Mucosa of descending colon (tissue), 3 donors: Measurements from ENCODE around the gene ATP2C2. TPM values are rescaled to one million over a fixed set of nuclear protein-coding genes. Genes with fewer than 3 reads are reported as not detected.

Experiments used
- ATAC-seq: fragments of 200-7000 bp; cut with Tn5 transposase; one replicate; pipeline ENCODE4 v1.9.1; 2020; ENCODE audit warnings: mild to moderate bottlenecking, moderate library complexity
- DNase-seq, 3 donors: peaks; one replicate each; pipeline ENCODE4 v3.0.0-alpha.2; 2020
- H3K36me3 ChIP-seq: fragments of 200-600 bp; one replicate; pipeline ENCODE4 v1.8.0; 2021; ENCODE audit warnings: low read depth, mild to moderate bottlenecking
- H3K4me1 ChIP-seq: fragments of 200-600 bp; one replicate; pipeline ENCODE4 v1.8.0; 2021; ENCODE audit warnings: low read depth, mild to moderate bottlenecking
- H3K4me3 ChIP-seq: fragments of 200-600 bp; one replicate; pipeline ENCODE4 v1.8.0; 2021; ENCODE audit warnings: mild to moderate bottlenecking
- H3K9me3 ChIP-seq: fragments of 200-600 bp; one replicate; pipeline ENCODE4 v1.8.0; 2021; ENCODE audit warnings: mild to moderate bottlenecking
- CTCF ChIP-seq: fragments of 200-600 bp; IDR thresholded peaks from one replicate; pipeline ENCODE4 v1.8.0; 2022; ENCODE audit warnings: antibody characterized with exemption, mild to moderate bottlenecking
- intact Hi-C, 2 donors: fragments of 100-400 bp; cut with DNase I in 1 of 2; cut with micrococcal nuclease in 1 of 2; formaldehyde crosslinking; loops; one replicate each; pipeline versions ENCODE4 v1.11.0 to v1.11.1; 2022; cut with DNase I, micrococcal nuclease
- total RNA-seq, 3 donors: library from RNA; stranded (reverse); fragmentation: NEBNext Ultra II Directional in 2 of 3; extraction: Animal tissue kit (Norgen Biotek cat#: 25700) in 2 of 3; gene quantifications; one replicate each; pipeline versions ENCODE4 v1.2.1 to v1.2.4, GENCODE V29; 2021 to 2023
- donor health status: DM: no; HTN: no; CAD: no; lungs with moderate emphysema.
- donor health status: DM: no; HTN: no; CAD: no.
- donor health status: DM: no; HTN: yes; CAD: no.

Gene ATP2C2
- total RNA-seq, 3 donors from 2014 or later: 98.8 to 322 (median 159) TPM

- TF ChIP-seq CTCF: no peak
- DNase-seq: no peak
- Histone ChIP-seq H3K4me1 (no peaks in the 10 kb centered on the region), H3K36me3 (no peaks in the 10 kb centered on the region), H3K9me3 (no peaks in the 10 kb centered on the region), H3K4me3 (no peak overlapping the region)
- no peak for ATAC-seq
- intact Hi-C loops: no loop called here
Observed at GRCh38 chr16:84496991-84497390, 128.7 kb downstream of the ATP2C2 start.

- H3K9me3 ChIP-seq: no peaks in the 10 kb centered on the region
- TF ChIP-seq CTCF: no peak
- no peak overlapping the region for H3K4me3 ChIP-seq
- no peaks in the 10 kb centered on the region for H3K36me3 ChIP-seq
- ATAC-seq (no peak), DNase-seq (no peak)
- no peaks in the 10 kb centered on the region for H3K4me1 ChIP-seq
- intact Hi-C loops: no loop called here
Observed at GRCh38 chr16:84497418-84498222, 129.3 kb downstream of the ATP2C2 start.

GRCh38 chr16:84498223-84498610 is 129.9 kb downstream of the ATP2C2 start:
- Histone ChIP-seq H3K4me1 (no peaks in the 10 kb centered on the region), H3K9me3 (no peaks in the 10 kb centered on the region), H3K4me3 (no peak overlapping the region), H3K36me3 (no peaks in the 10 kb centered on the region)
- TF ChIP-seq CTCF: no peak
- intact Hi-C loops: no loop called here
- DNase-seq (no peak), ATAC-seq (no peak)

GRCh38 chr16:84498859-84499620 is 130.7 kb downstream of the ATP2C2 start:
- Histone ChIP-seq H3K9me3 (no peaks in the 10 kb centered on the region), H3K4me3 (no peak overlapping the region), H3K36me3 (no peaks in the 10 kb centered on the region), H3K4me1 (peaks cover 3% of the 10 kb centered on the region)
- DNase-seq (no peak), ATAC-seq (no peak)
- intact Hi-C loops: no loop called here
- TF ChIP-seq CTCF: no peak

- no peak for DNase-seq
- no peaks in the 10 kb centered on the region for H3K9me3 ChIP-seq
- no peaks in the 10 kb centered on the region for H3K36me3 ChIP-seq
- intact Hi-C loops: no loop called here
- TF ChIP-seq CTCF: no peak
- peaks cover 5% of the 10 kb centered on the region for H3K4me1 ChIP-seq
- H3K4me3 ChIP-seq: no peak overlapping the region
- no peak for ATAC-seq
Observed at GRCh38 chr16:84499638-84500037, 131.3 kb downstream of the ATP2C2 start.
